A673 (cell line): Measurements from ENCODE around the gene RTCA. TPM values are rescaled to one million over a fixed set of nuclear protein-coding genes. Genes with fewer than 3 reads are reported as not detected.
"Not testable (repeated sequence)": the region's sequence is repeated elsewhere in the genome, so short reads cannot be mapped to it uniquely, and the experiment has no call there.

Experiments
- BruUV-seq: library from RNA; stranded (reverse); fragments of 400-500 nt; replicated peaks from 2 replicates; lab custom pipeline; 2021; lab: Mats Ljungman, UMichigan
- CTCF ChIA-PET: fragments of 300-600 bp; sonication (Branson Sonifier 250); formaldehyde crosslinking; loops from one replicate; lab custom pipeline; 2022; ENCODE audit warnings: antibody characterized with exemption; lab: Charles Lee
- POLR2A ChIA-PET: fragments of 300-600 bp; sonication (Branson Sonifier 250); formaldehyde crosslinking; loops from one replicate; lab custom pipeline; 2022; ENCODE audit warnings: antibody characterized with exemption; ENCODE audit not compliant: low non-redundant PET; lab: Charles Lee
- DNase-seq: peaks from one replicate; pipeline ENCODE4 v3.0.0-alpha.2; 2015; ENCODE audit warnings: low spot score
- H3K27ac ChIP-seq: fragments of 200-600 bp; sonication (generic); 2 replicates; pipeline ENCODE4 v1.5.1; 2016; ENCODE audit warnings: mixed run types, low read depth, mild to moderate bottlenecking, mixed read lengths, antibody characterized with exemption, low read length; ENCODE audit not compliant: poor library complexity, severe bottlenecking
- H3K27me3 ChIP-seq: fragments of 200-600 bp; sonication (generic); replicated peaks from 2 replicates; pipeline ENCODE4 v1.6.1; 2017; ENCODE audit warnings: mixed run types, low read depth, mild to moderate bottlenecking, mixed read lengths, antibody characterized with exemption, low read length; ENCODE audit not compliant: insufficient read depth, poor library complexity
- H3K36me3 ChIP-seq: fragments of 200-600 bp; sonication (generic); 2 replicates; pipeline ENCODE4 v1.6.1; 2016; ENCODE audit warnings: mixed run types, mild to moderate bottlenecking, mixed read lengths, antibody characterized with exemption, low read length; ENCODE audit not compliant: insufficient read depth, poor library complexity, severe bottlenecking
- H3K4me1 ChIP-seq: fragments of 200-600 bp; sonication (generic); 2 replicates; pipeline ENCODE4 v1.6.1; 2017; ENCODE audit warnings: mixed run types, mild to moderate bottlenecking, mixed read lengths, antibody characterized with exemption, low read length; ENCODE audit not compliant: insufficient read depth, poor library complexity, severe bottlenecking
- H3K4me3 ChIP-seq: fragments of 200-600 bp; sonication (generic); 2 replicates; pipeline ENCODE4 v1.5.1; 2016; ENCODE audit warnings: low read depth, mixed run types, mild to moderate bottlenecking, mixed read lengths, low read length; ENCODE audit not compliant: poor library complexity, severe bottlenecking
- H3K9me3 ChIP-seq: fragments of 200-600 bp; sonication (generic); 2 replicates; pipeline ENCODE4 v1.6.1; 2016; ENCODE audit warnings: mixed run types, low read depth, mild to moderate bottlenecking, mixed read lengths, antibody characterized with exemption, low read length; ENCODE audit not compliant: poor library complexity, severe bottlenecking
- CTCF ChIP-seq: fragments of 300-800, 200-600 bp; sonication (generic); conservative IDR thresholded peaks from 2 replicates; pipeline ENCODE4 v1.5.1; 2017; ENCODE audit warnings: low read depth, mild to moderate bottlenecking, antibody characterized with exemption, low read length, moderate library complexity, mixed read lengths
- EZH2 ChIP-seq: fragments of 200-600 bp; sonication (generic); IDR thresholded peaks from 2 replicates; pipeline ENCODE4 v1.6.1; 2017; ENCODE audit warnings: borderline replicate concordance, low read depth, mild to moderate bottlenecking, mixed read lengths, antibody characterized with exemption, low read length; ENCODE audit not compliant: poor library complexity, severe bottlenecking
- intact Hi-C: fragments of 100-400 bp; cut with micrococcal nuclease; formaldehyde crosslinking; loops from one replicate; pipeline ENCODE4 v1.10.0; 2022; ENCODE audit not compliant: unreplicated experiment
- total RNA-seq: library from RNA; stranded (reverse); gene quantifications from 2 replicates; pipeline ENCODE4 v1.2.3, GENCODE V29; 2021

RTCA gene
- total RNA-seq, 1 experiment from 2014 or later = 57.7 TPM

GRCh38 chr1:100296140-100296539, 30.1 kb downstream of the RTCA start:
- Histone ChIP-seq H3K4me3 (no peak overlapping the region), H3K9me3 (no peaks in the 10 kb centered on the region), H3K4me1 (no peaks in the 10 kb centered on the region), H3K36me3 (peaks cover 13% of the 10 kb centered on the region), H3K27ac (no peak overlapping the region), H3K27me3 (no peaks in the 10 kb centered on the region)
- no peak for TF ChIP-seq EZH2
- no peak for TF ChIP-seq CTCF
- BruUV-seq = no TSS peak
- no peak for DNase-seq
- POLR2A ChIA-PET = interaction anchor here (0.6 kb wide), 1 partner anchor 612 kb away, joined by 3 read pairs; no protein-coding TSS in a partner anchor
- intact Hi-C loops = no loop called here
- CTCF ChIA-PET = no interaction called here

GRCh38 chr1:100296997-100297396, 31.0 kb downstream of the RTCA start:
- H3K9me3 ChIP-seq, POLR2A ChIA-PET, DNase-seq, H3K36me3 ChIP-seq, BruUV-seq, CTCF ChIA-PET, H3K4me3 ChIP-seq, H3K27me3 ChIP-seq, intact Hi-C loops, H3K27ac ChIP-seq, H3K4me1 ChIP-seq: not testable (repeated sequence)

- Histone ChIP-seq H3K4me1 (no peaks in the 10 kb centered on the region), H3K36me3 (no peaks in the 10 kb centered on the region), H3K27me3 (no peaks in the 10 kb centered on the region), H3K9me3 (no peaks in the 10 kb centered on the region), H3K4me3 (no peak overlapping the region), H3K27ac (no peak overlapping the region)
- TF ChIP-seq CTCF (no peak), EZH2 (no peak)
- ChIA-PET POLR2A (no interaction called here), CTCF (no interaction called here)
- BruUV-seq = no TSS peak
- intact Hi-C loops = no loop called here
- DNase-seq = no peak
These were observed 32.5 kb downstream of the RTCA start for GRCh38 chr1:100298512-100298911.

- CTCF ChIA-PET = no interaction called here
- TF ChIP-seq EZH2 (no peak), CTCF (no peak)
- Histone ChIP-seq H3K36me3 (no peaks in the 10 kb centered on the region), H3K27me3 (no peaks in the 10 kb centered on the region), H3K4me3 (no peak overlapping the region), H3K27ac (no peak overlapping the region), H3K9me3 (no peaks in the 10 kb centered on the region), H3K4me1 (no peaks in the 10 kb centered on the region)
- intact Hi-C loops = no loop called here
- no peak for DNase-seq
- BruUV-seq = no TSS peak
- POLR2A ChIA-PET = no interaction called here
These were observed 33.7 kb downstream of the RTCA start for GRCh38 chr1:100299521-100300222.
